Measurements from ENCODE around the gene PRRT1B. TPM values are rescaled to one million over a fixed set of nuclear protein-coding genes. Genes with fewer than 3 reads are reported as not detected.

Gene PRRT1B
- total and polyA plus RNA-seq, 2 experiments from 2014 or later, result 0.24 TPM; not detected in 1

GRCh38 chr9:131567910-131568309 lies 22.6 kb downstream of the PRRT1B start:
- Histone ChIP-seq H3K36me3 (ENCODE audit: insufficient read depth) (no peaks in the 10 kb centered on the region), H3K27me3 (ENCODE audit: insufficient read depth) (no peaks in the 10 kb centered on the region), H4K20me1 (replicated peaks; ENCODE audit: insufficient read depth) (no peaks in the 10 kb centered on the region), H2AFZ (no peak overlapping the region), H3F3A (replicated peaks; ENCODE audit: low read depth) (no peaks in the 10 kb centered on the region), H3K79me2 (replicated peaks; ENCODE audit: insufficient read depth) (no peaks in the 10 kb centered on the region), H3K9me2 (ENCODE audit: insufficient read depth) (no peaks in the 10 kb centered on the region), H3K4me3 (no peak overlapping the region), H3K4me2 (no peak overlapping the region), H3K27ac (ENCODE audit: low read depth) (no peak overlapping the region), H3K4me1 (ENCODE audit: insufficient read depth) (no peaks in the 10 kb centered on the region)
- TF ChIP-seq NANOG (IDR thresholded peaks at IDR 0.05; ENCODE audit: borderline replicate concordance), result no peak
- no peak for TF ChIP-seq POLR2AphosphoS5 (IDR thresholded peaks at IDR 0.05; ENCODE audit: low read depth)
- no peak for TF ChIP-seq JUNB (IDR thresholded peaks at IDR 0.05; ENCODE audit: unreplicated experiment)
- TF ChIP-seq ZNF462 (CRISPR knock-in tag; IDR thresholded peaks at IDR 0.05), result no peak
- no peak for TF ChIP-seq ZNF114 (CRISPR knock-in tag; IDR thresholded peaks at IDR 0.05)
- no peak for TF ChIP-seq REST (IDR thresholded peaks at IDR 0.05; ENCODE audit: unreplicated experiment)
- TF ChIP-seq STAT1 (IDR thresholded peaks at IDR 0.05; ENCODE audit: unreplicated experiment), result no peak
- no peak for TF ChIP-seq EZH2 (IDR thresholded peaks at IDR 0.05; ENCODE audit: low read depth, unreplicated experiment)
- TF ChIP-seq ETS1 (IDR thresholded peaks at IDR 0.05), result no peak
- no peak for TF ChIP-seq CREB1 (CRISPR knock-in tag; IDR thresholded peaks at IDR 0.05; ENCODE audit: low read depth)
- TF ChIP-seq CTCF (conservative IDR thresholded peaks at IDR 0.05; ENCODE audit: low read depth in 2 of 2), result no peak
- no peak for TF ChIP-seq ZNF331 (CRISPR knock-in tag; IDR thresholded peaks at IDR 0.05; ENCODE audit: low read depth)
- no peak for TF ChIP-seq EZH2phosphoT487 (IDR thresholded peaks at IDR 0.05; ENCODE audit: unreplicated experiment)
- DNase-seq (ENCODE audit: low spot score) (no peak), ATAC-seq (no peak)
- Mint-ChIP-seq H3K4me3 (no peak overlapping the region), H3K36me3 (ENCODE audit: low read depth) (peaks cover 25% of the 10 kb centered on the region), H3K27ac (no peak overlapping the region), H3K4me1 (no peaks in the 10 kb centered on the region), H3K27me3 (ENCODE audit: insufficient read depth, low read depth, poor library complexity) (peaks cover 10% of the 10 kb centered on the region), H3K9me3 (peaks cover 45% of the 10 kb centered on the region)

Data from GM23338 (cell line).